K562 (cell line): ENCODE data around the gene DENND2A. TPM values are rescaled to one million over a fixed set of nuclear protein-coding genes. Genes with fewer than 3 reads are reported as not detected.
A peak's percentile ranks its signal among the peaks of the same experiment; 100 is the strongest.

Source experiments
- ATAC-seq: fragments of 200-7000 bp; cut with Tn5 transposase; 3 replicates; pipeline ENCODE4 v1.9.1; 2020; ENCODE audit warnings: moderate library complexity
- BruUV-seq: library from RNA; stranded (reverse); fragments of 400-500 nt; replicated peaks from 2 replicates; lab custom pipeline; 2021; lab: Mats Ljungman, UMichigan
- CTCF ChIA-PET: fragments of 300-600 bp; formaldehyde crosslinking; extraction: SDS; loops from one replicate; lab custom pipeline; 2021; ENCODE audit warnings: low intra/inter-chr PET ratio; lab: Yijun Ruan, JAX
- POLR2A ChIA-PET: fragments of 300-600, 350-650 bp; sonication (Branson Sonifier 250); formaldehyde crosslinking; extraction: SDS; loops from one replicate; lab custom pipeline; 2021; ENCODE audit warnings: antibody characterized with exemption, inconsistent platforms; lab: Yijun Ruan, JAX
- DNase-seq, 4 experiments: peaks; one replicate each; pipeline versions ENCODE4 v3.0.0 to v3.0.0-alpha.2; 2011 to 2018; ENCODE audit warnings: low spot score in 3 of 4, mixed read lengths in 3 of 4; ENCODE audit errors: extremely low read depth in 1 of 4
- FAIRE-seq: peaks from 2 replicates; lab custom pipeline; 2011; peaks lifted over from hg19 to GRCh38; lab: Jason Lieb, UNC
- H2AFZ ChIP-seq: 2 replicates; pipeline ENCODE4 v1.6.0; 2011; ENCODE audit warnings: low read depth, low read length, control low read depth, inconsistent platforms
- H3K27ac ChIP-seq: fragments of 200-600 bp; 3 replicates; pipeline ENCODE4 v1.8.0; 2011; ENCODE audit warnings: low read depth, mild to moderate bottlenecking, control low read depth, inconsistent platforms, low read length, moderate library complexity, mixed read lengths; ENCODE audit errors: extremely low read depth
- H3K27me3 ChIP-seq, 2 experiments: fragments of 300-600 bp in 1 of 2; 2 replicates in 1 of 2; 3 replicates in 1 of 2; pipeline versions ENCODE4 v1.6.0 to v1.8.0; 2011; ENCODE audit warnings: inconsistent platforms in 2 of 2, low read length in 2 of 2, mild to moderate bottlenecking in 1 of 2, mixed read lengths in 1 of 2, moderate library complexity in 1 of 2; ENCODE audit not compliant: control insufficient read depth in 2 of 2, insufficient read depth in 2 of 2
- H3K36me3 ChIP-seq: fragments of 300-600 bp; 3 replicates; pipeline ENCODE4 v1.8.0; 2011; ENCODE audit warnings: mild to moderate bottlenecking, low read length, inconsistent platforms; ENCODE audit not compliant: control insufficient read depth, insufficient read depth
- H3K4me1 ChIP-seq, 2 experiments: fragments of 200-600 bp in 1 of 2; replicated peaks in 1 of 2; 2 replicates in 1 of 2; 3 replicates in 1 of 2; pipeline versions ENCODE4 v1.5.1 to v1.8.0; 2011; ENCODE audit warnings: inconsistent platforms in 2 of 2, low read length in 2 of 2, mild to moderate bottlenecking in 1 of 2, mixed read lengths in 1 of 2, moderate library complexity in 1 of 2; ENCODE audit not compliant: control insufficient read depth in 2 of 2, insufficient read depth in 2 of 2
- H3K4me2 ChIP-seq: 2 replicates; pipeline ENCODE4 v1.6.1; 2011; ENCODE audit warnings: low read length, control low read depth, inconsistent platforms, mixed read lengths; ENCODE audit not compliant: insufficient read depth
- H3K4me3 ChIP-seq: fragments of 200-600 bp; sonication (generic), shearing (Covaris generic); 2 replicates; pipeline ENCODE4 v1.5.1; 2016; ENCODE audit warnings: control low read depth, inconsistent platforms
- H3K79me2 ChIP-seq: fragments of 200-600 bp; 3 replicates; pipeline ENCODE4 v1.8.0; 2011; ENCODE audit warnings: low read length, inconsistent platforms; ENCODE audit not compliant: control insufficient read depth, insufficient read depth
- H3K9ac ChIP-seq, 2 experiments: 2 replicates each; pipeline versions ENCODE4 v1.6.0 to v1.6.1; 2011; ENCODE audit warnings: low read depth in 2 of 2, low read length in 2 of 2, control low read depth in 1 of 2, inconsistent platforms in 1 of 2, mild to moderate bottlenecking in 1 of 2, mixed read lengths in 1 of 2; ENCODE audit not compliant: insufficient read depth in 1 of 2
- H3K9me1 ChIP-seq: one replicate; pipeline ENCODE4 v1.6.0; 2011; ENCODE audit warnings: inconsistent platforms, mild to moderate bottlenecking, low read length, moderate library complexity; ENCODE audit not compliant: control insufficient read depth, insufficient read depth
- H3K9me3 ChIP-seq: replicated peaks from 2 replicates; pipeline ENCODE4 v1.5.1; 2011; ENCODE audit warnings: low read depth, low read length, inconsistent platforms; ENCODE audit not compliant: control insufficient read depth, insufficient read depth
- H4K20me1 ChIP-seq: replicated peaks from 2 replicates; pipeline ENCODE4 v1.6.1; 2011; ENCODE audit warnings: low read length, inconsistent platforms, mixed read lengths; ENCODE audit not compliant: control insufficient read depth, insufficient read depth
- CREB1 ChIP-seq, 2 experiments: sonication (generic) in 1 of 2; formaldehyde crosslinking in 1 of 2; IDR thresholded peaks; 2 replicates each; pipeline versions ENCODE4 v1.6.1 to v1.8.0; 2012 to 2022; ENCODE audit warnings: inconsistent platforms in 1 of 2, mild to moderate bottlenecking in 1 of 2, missing genetic modification reagents in 1 of 2, moderate library complexity in 1 of 2
- ETS1 ChIP-seq: conservative IDR thresholded peaks from 2 replicates; pipeline ENCODE4 v1.6.1; 2011; ENCODE audit warnings: low read depth, mild to moderate bottlenecking, low read length; ENCODE audit not compliant: control insufficient read depth
- GTF2B ChIP-seq: IDR thresholded peaks from 2 replicates; pipeline ENCODE4 v1.6.1; 2011; ENCODE audit not compliant: insufficient read length; ENCODE audit errors: extremely low read depth
- HNRNPK ChIP-seq: fragments of 200-400 bp; formaldehyde crosslinking; IDR thresholded peaks from one replicate; pipeline ENCODE4 v1.6.1; 2018; ENCODE audit warnings: mild to moderate bottlenecking, low read depth, low read length; ENCODE audit not compliant: poor library complexity, severe bottlenecking
- IFI16 ChIP-seq: fragments of 250-450 bp; sonication (Bioruptor Pico); IDR thresholded peaks from 2 replicates; pipeline ENCODE4 v2.1.2; 2022; ENCODE audit warnings: mild to moderate bottlenecking, inconsistent platforms
- SFPQ ChIP-seq: fragments of 200-400 bp; formaldehyde crosslinking; IDR thresholded peaks from 2 replicates; pipeline ENCODE4 v1.6.1; 2017; ENCODE audit warnings: mild to moderate bottlenecking, low read depth, low read length, moderate library complexity
- ZBTB11 ChIP-seq, 3 experiments: fragments of 200-800 bp in 1 of 3; fragments of 250-450 bp in 1 of 3; fragments of 450-650 bp in 1 of 3; sonication (Bioruptor Pico) in 1 of 3; sonication (Bioruptor generic) in 1 of 3; formaldehyde crosslinking in 1 of 3; IDR thresholded peaks; 2 replicates each; pipeline versions ENCODE4 v1.6.1 to v1.8.0; 2016 to 2022; ENCODE audit warnings: mild to moderate bottlenecking in 2 of 3, missing genetic modification characterization in 2 of 3, missing compliant biosample characterization in 1 of 3, moderate library complexity in 1 of 3
- ZKSCAN8 ChIP-seq: fragments of 200-800 bp; sonication (Bioruptor generic); IDR thresholded peaks from 2 replicates; pipeline ENCODE4 v1.6.1; 2016; ENCODE audit warnings: missing genetic modification characterization, missing compliant biosample characterization
- ZNF830 ChIP-seq: fragments of 250-450 bp; sonication (Bioruptor Pico); IDR thresholded peaks from 2 replicates; pipeline ENCODE4 v1.5.0; 2021; ENCODE audit warnings: mild to moderate bottlenecking
- WGBS: fragments of 100-300 bp; shearing (Covaris generic); methylation state at CpG from one replicate; pipeline ENCODE4 v1.1.6; 2016; ENCODE audit warnings: low coverage, mixed read lengths; ENCODE audit not compliant: insufficient coverage; ENCODE audit errors: missing lambda C conversion rate; 5-methylcytosine and 5-hydroxymethylcytosine counted together
- in situ Hi-C: fragments of 300-500 bp; cut with MboI; formaldehyde crosslinking; loops from 4 replicates; pipeline ENCODE4 v1.15.0; 2018; ENCODE audit warnings: inconsistent platforms, mixed read lengths
- intact Hi-C: fragments of 100-400 bp; cut with micrococcal nuclease; formaldehyde crosslinking; loops from 2 replicates; pipeline ENCODE4 v1.14.2; 2022
- polyA plus RNA-seq, 8 experiments: library from polyadenylated mRNA; depleted of rRNA in 4 of 8; stranded (reverse) in 5 of 8; unstranded in 3 of 8; fragments of >200 nt; fragmentation: Nextera tagmentation in 2 of 8; fragmentation: Illumina TruSeq in 1 of 8; extraction: Ambion mirVana in 2 of 8; extraction: Trizol in 1 of 8; gene quantifications; 2 replicates each; pipeline versions ENCODE4 v1.2.1 to v1.2.3, GENCODE V29; 2011 to 2014; ENCODE audit warnings: inconsistent platforms in 1 of 8, missing spikeins in 1 of 8
- total RNA-seq, 7 experiments: library from RNA; depleted of rRNA in 6 of 7; stranded (reverse); fragments of >200 nt in 6 of 7; fragmentation: Illumina TruSeq in 2 of 7; extraction: Trizol in 2 of 7; gene quantifications; 2 replicates each; pipeline versions ENCODE4 v1.2.1 to v1.2.3, GENCODE V29; 2011 to 2021; ENCODE audit warnings: low replicate concordance in 1 of 7

The DENND2A gene
- total and polyA plus RNA-seq, 9 of the 15 experiments (the other 6 are each of a cell fraction or from before 2014, with no cell fraction given), result not detected

DNA sequence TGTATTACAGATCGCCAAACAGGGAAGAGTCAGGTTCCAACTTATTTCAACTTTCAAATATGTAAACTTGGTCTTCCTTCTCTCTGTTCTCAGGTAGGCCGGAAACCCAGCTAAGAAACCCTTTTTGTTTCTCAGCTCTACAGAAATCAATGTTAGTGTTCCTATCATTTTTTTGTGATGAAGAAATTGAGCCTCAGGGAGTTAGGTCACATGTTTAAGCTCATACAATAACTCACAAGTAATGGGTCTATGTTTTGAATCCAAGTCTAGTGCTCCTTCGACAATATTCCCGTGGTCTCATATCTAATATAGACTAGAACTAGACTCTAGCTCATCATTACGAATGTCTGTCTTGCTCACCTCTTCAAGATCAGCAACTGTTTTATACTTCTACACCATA is 22.3 kb downstream of the DENND2A start:
- in situ Hi-C loops (no loop called here), intact Hi-C loops (no loop called here)
- H3K36me3 ChIP-seq, result no peaks in the 10 kb centered on the region
- no peak overlapping the region for H3K27ac ChIP-seq
- POLR2A ChIA-PET, result interaction anchor here (1.0 kb wide), 1 partner anchor 14 kb away, joined by 4 read pairs; no protein-coding TSS in a partner anchor
- DNase-seq (no peak), FAIRE-seq (peak; percentile 59), ATAC-seq (no peak)
- no peak overlapping the region for H2AFZ ChIP-seq
- H3K9ac ChIP-seq, result no peak overlapping the region
- H3K4me3 ChIP-seq, result no peak overlapping the region
- BruUV-seq, result no TSS peak
- TF ChIP-seq ZBTB11 (CRISPR knock-in tag; IDR thresholded peaks at IDR 0.05) (no peak), ZNF830 (no peak), HNRNPK (no peak), ETS1 (no peak), ZKSCAN8 (CRISPR knock-in tag) (no peak), IFI16 (CRISPR knock-in tag) (no peak), GTF2B (no peak), CREB1 (IDR thresholded peaks at IDR 0.05) (no peak), CREB1 (CRISPR knock-in tag; IDR thresholded peaks at IDR 0.05) (no peak), SFPQ (no peak)
- WGBS, result 16% methylated on average over 5 of the region's 5 CpGs
- H4K20me1 ChIP-seq, result no peaks in the 10 kb centered on the region
- H3K9me1 ChIP-seq, result no peaks in the 10 kb centered on the region
- no peaks in the 10 kb centered on the region; a peak in 2 of 5 replicates for H3K4me1 ChIP-seq
- CTCF ChIA-PET, result no interaction called here
- H3K9me3 ChIP-seq, result no peaks in the 10 kb centered on the region
- H3K4me2 ChIP-seq, result no peak overlapping the region
- no peaks in the 10 kb centered on the region for H3K79me2 ChIP-seq
- peaks cover 46 to 63% of the 10 kb centered on the region in 2 experiments for H3K27me3 ChIP-seq
